Testis (tissue), 3 donors: ENCODE results near the gene RBM33. TPM values are rescaled to one million over a fixed set of nuclear protein-coding genes. Genes with fewer than 3 reads are reported as not detected.

ENCODE experiments used
- DNase-seq: peaks from one replicate; pipeline ENCODE4 v3.0.0-alpha.2; 2019
- H3K27ac ChIP-seq, 2 donors: fragments of 200-600 bp; sonication (generic); one replicate each; pipeline ENCODE4 v1.5.1; 2019
- H3K27me3 ChIP-seq: fragments of 200-600 bp; sonication (generic); one replicate; pipeline ENCODE4 v1.5.1; 2019
- H3K36me3 ChIP-seq: fragments of 200-600 bp; sonication (generic); one replicate; pipeline ENCODE4 v1.5.1; 2017; ENCODE audit warnings: low read depth; ENCODE audit errors: missing control alignments
- H3K4me1 ChIP-seq: fragments of 200-600 bp; sonication (generic); one replicate; pipeline ENCODE4 v1.5.1; 2019
- H3K4me3 ChIP-seq, 2 donors: fragments of 200-600 bp; sonication (generic); one replicate each; pipeline ENCODE4 v1.5.1; 2017 to 2019
- H3K9me3 ChIP-seq: fragments of 200-600 bp; sonication (generic); one replicate; pipeline ENCODE4 v1.5.1; 2017
- POLR2A ChIP-seq: fragments of 450-650 bp; IDR thresholded peaks from one replicate; pipeline ENCODE4 v1.6.1; 2017; ENCODE audit warnings: antibody characterized with exemption, mild to moderate bottlenecking, moderate library complexity
- WGBS, 2 donors: methylation state at CpG; one replicate each; pipeline ENCODE4 v1.1.5; 2018; 5-methylcytosine and 5-hydroxymethylcytosine counted together
- intact Hi-C: fragments of 100-400 bp; cut with DNase I; formaldehyde crosslinking; loops from one replicate; pipeline ENCODE4 v1.15.1; 2023; ENCODE audit warnings: low total_unique reads
- polyA plus RNA-seq: library from polyadenylated mRNA; stranded (reverse); fragments of 350-450 nt; fragmentation: Illumina TruSeq; extraction: RNeasy Lipid Tissue Mini Kit (QIAGEN cat#74804); gene quantifications from one replicate; pipeline ENCODE4 v1.2.3, GENCODE V29; 2014; ENCODE audit warnings: low read depth, low replicate concordance; ENCODE audit not compliant: insufficient read depth
- total RNA-seq, 2 donors: library from RNA; depleted of rRNA; stranded (reverse); fragments of >200 nt; gene quantifications; one replicate each; pipeline ENCODE4 v1.2.3, GENCODE V29; 2016
- TF ChIP-seq, protein P1 (sequence below), 3 experiments: fragments of 450-650 bp in 2 of 3; fragments of 200-600 bp in 1 of 3; sonication (generic) in 1 of 3; IDR thresholded peaks; one replicate each; pipeline ENCODE4 v1.5.1; 2016 to 2019; ENCODE audit warnings: antibody characterized with exemption in 3 of 3, mild to moderate bottlenecking in 2 of 3, moderate library complexity in 1 of 3

The RBM33 gene
- total and polyA plus RNA-seq, 3 donors from 2014 or later = 27.3 to 104 (median 93.4) TPM

DNA sequence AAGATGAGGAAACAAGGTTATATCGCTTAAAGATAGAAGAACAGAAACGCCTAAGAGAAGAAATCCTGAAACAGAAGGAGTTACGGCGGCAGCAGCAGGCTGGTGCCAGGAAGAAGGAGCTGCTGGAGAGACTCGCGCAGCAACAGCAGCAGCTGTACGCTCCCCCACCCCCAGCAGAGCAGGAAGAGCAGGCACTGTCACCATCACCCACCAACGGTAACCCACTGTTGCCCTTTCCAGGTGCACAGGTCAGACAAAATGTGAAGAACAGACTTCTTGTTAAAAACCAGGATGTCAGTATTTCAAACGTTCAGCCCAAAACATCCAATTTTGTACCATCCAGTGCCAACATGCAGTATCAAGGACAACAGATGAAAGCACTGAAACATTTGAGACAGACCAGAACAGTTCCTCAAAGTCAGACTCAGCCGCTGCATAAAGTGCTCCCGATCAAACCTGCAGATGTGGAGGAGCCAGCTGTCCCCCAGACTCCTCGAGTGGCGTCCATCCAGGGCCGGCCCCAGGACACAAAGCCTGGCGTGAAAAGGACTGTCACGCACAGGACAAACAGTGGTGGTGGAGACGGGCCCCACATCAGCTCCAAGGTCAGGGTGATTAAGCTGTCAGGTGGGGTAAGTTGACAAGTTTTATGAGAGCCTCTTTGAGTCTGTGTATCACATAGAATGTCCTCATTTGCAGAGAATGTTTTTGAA lies 100.7 kb downstream of the RBM33 start:
- WGBS, 2 donors = 54 to 83% methylated on average over 11 to 17 of the region's 17 CpGs
- Histone ChIP-seq H3K27ac (no peak overlapping the region), H3K9me3 (no peaks in the 10 kb centered on the region), H3K27me3 (no peaks in the 10 kb centered on the region), H3K4me1 (peaks cover 11% of the 10 kb centered on the region), H3K36me3 (no peaks in the 10 kb centered on the region), H3K4me3 (no peak overlapping the region)
- DNase-seq = no peak
- TF ChIP-seq POLR2A = no peak
- TF ChIP-seq, protein P1, sequence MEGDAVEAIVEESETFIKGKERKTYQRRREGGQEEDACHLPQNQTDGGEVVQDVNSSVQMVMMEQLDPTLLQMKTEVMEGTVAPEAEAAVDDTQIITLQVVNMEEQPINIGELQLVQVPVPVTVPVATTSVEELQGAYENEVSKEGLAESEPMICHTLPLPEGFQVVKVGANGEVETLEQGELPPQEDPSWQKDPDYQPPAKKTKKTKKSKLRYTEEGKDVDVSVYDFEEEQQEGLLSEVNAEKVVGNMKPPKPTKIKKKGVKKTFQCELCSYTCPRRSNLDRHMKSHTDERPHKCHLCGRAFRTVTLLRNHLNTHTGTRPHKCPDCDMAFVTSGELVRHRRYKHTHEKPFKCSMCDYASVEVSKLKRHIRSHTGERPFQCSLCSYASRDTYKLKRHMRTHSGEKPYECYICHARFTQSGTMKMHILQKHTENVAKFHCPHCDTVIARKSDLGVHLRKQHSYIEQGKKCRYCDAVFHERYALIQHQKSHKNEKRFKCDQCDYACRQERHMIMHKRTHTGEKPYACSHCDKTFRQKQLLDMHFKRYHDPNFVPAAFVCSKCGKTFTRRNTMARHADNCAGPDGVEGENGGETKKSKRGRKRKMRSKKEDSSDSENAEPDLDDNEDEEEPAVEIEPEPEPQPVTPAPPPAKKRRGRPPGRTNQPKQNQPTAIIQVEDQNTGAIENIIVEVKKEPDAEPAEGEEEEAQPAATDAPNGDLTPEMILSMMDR (IDR thresholded peaks at IDR 0.05) = no peak
- intact Hi-C loops = no loop called here

DNA sequence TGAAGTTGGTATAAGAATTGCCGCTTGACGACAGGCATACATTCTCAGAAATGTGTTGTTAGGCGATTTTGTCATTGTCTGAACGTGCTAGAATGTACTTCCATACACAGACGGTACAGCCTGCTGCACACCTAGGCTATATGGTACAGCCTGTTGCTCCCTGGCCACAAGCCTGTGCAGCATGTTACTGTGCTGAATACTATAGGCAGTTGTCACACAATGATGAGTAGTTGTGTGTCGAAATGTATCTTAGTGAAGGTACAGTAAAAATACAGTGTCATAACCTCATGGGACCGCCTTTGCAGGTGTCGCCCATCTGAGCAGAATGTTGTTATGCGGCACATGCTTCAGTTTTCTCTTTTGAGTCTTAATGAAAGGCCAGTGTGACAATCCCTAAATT lies 101.3 kb downstream of the RBM33 start:
- Histone ChIP-seq H3K36me3 (no peaks in the 10 kb centered on the region), H3K4me1 (peaks cover 11% of the 10 kb centered on the region), H3K27me3 (no peaks in the 10 kb centered on the region), H3K4me3 (no peak overlapping the region), H3K27ac (no peak overlapping the region), H3K9me3 (no peaks in the 10 kb centered on the region)
- intact Hi-C loops = no loop called here
- WGBS, 2 donors = 72 to 86% methylated on average over 9 of the region's 9 CpGs
- no peak for DNase-seq
- TF ChIP-seq, protein P1 (IDR thresholded peaks at IDR 0.05) = no peak
- no peak for TF ChIP-seq POLR2A

DNA sequence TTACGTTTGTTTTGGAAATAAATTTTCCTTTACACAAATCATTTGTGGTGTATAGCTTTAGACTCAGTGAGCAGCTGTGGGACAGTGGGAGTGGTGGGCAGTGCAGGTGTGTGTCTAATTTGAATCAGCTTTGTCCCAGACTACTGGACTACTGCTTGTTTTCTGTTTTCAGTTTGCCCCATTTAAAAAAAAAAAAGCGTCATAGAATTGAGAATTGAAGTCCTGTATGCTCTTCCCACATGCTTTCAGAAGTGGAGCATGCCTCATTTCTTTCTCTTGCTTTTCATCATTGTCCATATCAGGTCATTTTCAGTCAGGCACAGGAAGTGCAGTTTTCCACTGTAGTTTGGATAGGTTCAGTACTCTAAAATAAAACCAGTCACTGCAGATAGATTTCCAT lies 101.7 kb downstream of the RBM33 start:
- Histone ChIP-seq H3K36me3 (no peaks in the 10 kb centered on the region), H3K4me3 (no peak overlapping the region), H3K4me1 (peaks cover 11% of the 10 kb centered on the region), H3K9me3 (no peaks in the 10 kb centered on the region), H3K27ac (no peak overlapping the region), H3K27me3 (no peaks in the 10 kb centered on the region)
- 75 to 80% methylated on average over 2 of the region's 2 CpGs for WGBS, 2 donors
- intact Hi-C loops = no loop called here
- no peak for DNase-seq
- TF ChIP-seq, protein P1 (IDR thresholded peaks at IDR 0.05) = no peak
- no peak for TF ChIP-seq POLR2A

DNA sequence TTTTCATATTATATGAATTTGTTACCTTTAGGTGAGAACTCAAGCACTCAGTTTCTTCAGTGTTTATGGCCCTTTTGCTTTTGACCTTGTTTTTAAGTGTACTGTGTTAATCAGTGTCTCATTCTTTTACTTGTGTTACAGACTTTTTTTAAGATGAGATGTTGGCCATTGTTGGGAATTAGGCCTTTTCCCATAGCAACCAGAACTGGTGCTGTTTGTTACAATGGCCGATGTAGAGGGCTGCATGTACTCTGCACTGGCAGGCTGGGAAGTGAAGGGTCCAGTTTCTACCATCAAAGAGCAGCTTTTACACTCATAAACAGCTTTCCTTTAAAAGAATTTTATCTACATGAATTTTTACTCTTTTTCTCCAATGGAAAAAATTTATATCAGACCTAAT lies 102.7 kb downstream of the RBM33 start:
- peaks cover 11% of the 10 kb centered on the region for H3K4me1 ChIP-seq
- 50 to 62% methylated on average over 1 of the region's 1 CpG for WGBS, 2 donors
- TF ChIP-seq, protein P1 (IDR thresholded peaks at IDR 0.05) = no peak
- no peak for TF ChIP-seq POLR2A
- H3K27ac ChIP-seq = no peak overlapping the region
- no peaks in the 10 kb centered on the region for H3K36me3 ChIP-seq
- H3K4me3 ChIP-seq = no peak overlapping the region
- no peak for DNase-seq
- no peaks in the 10 kb centered on the region for H3K9me3 ChIP-seq
- H3K27me3 ChIP-seq = no peaks in the 10 kb centered on the region
- intact Hi-C loops = no loop called here

DNA sequence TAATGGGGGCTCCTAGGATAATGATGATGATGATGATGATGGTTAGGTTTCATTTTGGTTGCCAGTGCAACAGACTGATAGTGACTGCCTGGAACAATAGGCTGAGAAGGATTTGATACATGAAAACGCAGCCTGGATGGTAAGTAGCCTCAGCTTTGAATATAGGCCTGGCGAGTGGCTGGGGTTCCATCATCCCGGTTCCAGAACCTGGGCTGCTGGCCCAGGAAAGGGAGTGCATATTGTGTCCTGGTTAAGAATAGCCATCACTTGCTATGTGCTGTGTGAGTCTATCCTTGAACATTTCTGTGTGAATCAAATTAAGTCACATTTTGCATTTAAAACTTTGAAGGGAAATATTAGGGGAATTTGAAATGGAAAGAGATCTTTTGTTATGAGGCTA lies 105.1 kb downstream of the RBM33 start:
- Histone ChIP-seq H3K27me3 (no peaks in the 10 kb centered on the region), H3K4me1 (peaks cover 5% of the 10 kb centered on the region), H3K9me3 (no peaks in the 10 kb centered on the region), H3K36me3 (no peaks in the 10 kb centered on the region), H3K27ac (no peak overlapping the region), H3K4me3 (no peak overlapping the region)
- no peak for DNase-seq
- TF ChIP-seq, protein P1 (IDR thresholded peaks at IDR 0.05) = no peak
- no peak for TF ChIP-seq POLR2A
- intact Hi-C loops = no loop called here
- WGBS, 2 donors = 79 to 92% methylated on average over 3 of the region's 3 CpGs
